H1 (cell line): Measurements from ENCODE around the gene MXD3. TPM values are rescaled to one million over a fixed set of nuclear protein-coding genes. Genes with fewer than 3 reads are reported as not detected.

Source experiments
- ASH2L ChIP-seq: fragments of 200-600, 300-600 bp; sonication (generic); IDR thresholded peaks from one replicate; pipeline ENCODE4 v1.7.1; 2017; ENCODE audit warnings: low read length
- ATF3 ChIP-seq: IDR thresholded peaks from 2 replicates; pipeline ENCODE4 v1.6.1; 2011; ENCODE audit warnings: low read depth, mild to moderate bottlenecking, low read length; ENCODE audit not compliant: insufficient read depth
- BACH1 ChIP-seq: IDR thresholded peaks from 2 replicates; pipeline ENCODE4 v1.6.1; 2012; ENCODE audit warnings: low read length, improper control_type of control experiment
- CHD1 ChIP-seq: IDR thresholded peaks from 2 replicates; pipeline ENCODE4 v1.6.1; 2012; ENCODE audit warnings: low read depth, low read length, improper control_type of control experiment
- E2F6 ChIP-seq: IDR thresholded peaks from 2 replicates; pipeline ENCODE4 v1.6.1; 2012; ENCODE audit warnings: inconsistent platforms
- EP300 ChIP-seq, 2 experiments: IDR thresholded peaks; 1 replicate in 1 of 2; 2 replicates in 1 of 2; pipeline ENCODE4 v1.6.1; 2011 to 2012; ENCODE audit warnings: low read depth in 2 of 2, low read length in 2 of 2, mild to moderate bottlenecking in 2 of 2, borderline replicate concordance in 1 of 2, inconsistent platforms in 1 of 2, moderate library complexity in 1 of 2
- GTF2F1 ChIP-seq: IDR thresholded peaks from 2 replicates; pipeline ENCODE4 v1.6.1; 2012; ENCODE audit warnings: low read depth, low read length, improper control_type of control experiment, borderline replicate concordance
- HDAC2 ChIP-seq, 2 experiments: fragments of 300-600 bp in 1 of 2; sonication (generic) in 1 of 2; IDR thresholded peaks; 2 replicates each; pipeline ENCODE4 v1.6.1; 2011 to 2012; ENCODE audit warnings: low read depth in 2 of 2, low read length in 2 of 2, mild to moderate bottlenecking in 2 of 2, moderate library complexity in 2 of 2, borderline replicate concordance in 1 of 2, inconsistent platforms in 1 of 2
- RBBP5 ChIP-seq: IDR thresholded peaks from 2 replicates; pipeline ENCODE4 v1.7.1; 2012; ENCODE audit warnings: low read depth, mild to moderate bottlenecking, inconsistent platforms, low read length, moderate library complexity, borderline replicate concordance
- SP4 ChIP-seq: IDR thresholded peaks from 2 replicates; pipeline ENCODE4 v1.6.1; 2012; ENCODE audit warnings: low read length, inconsistent platforms
- SUZ12 ChIP-seq: fragments of 200-600 bp; sonication (generic); IDR thresholded peaks from 2 replicates; pipeline ENCODE4 v1.6.1; 2012; ENCODE audit warnings: mild to moderate bottlenecking, inconsistent platforms, low read length, moderate library complexity, mixed read lengths
- polyA plus RNA-seq, 7 experiments: library from polyadenylated mRNA; depleted of rRNA in 3 of 7; stranded (reverse) in 5 of 7; unstranded in 2 of 7; fragments of >200 nt in 5 of 7; fragments of 200-250 nt in 2 of 7; gene quantifications; 1 replicate in 5 of 7; 2 replicates in 1 of 7; 4 replicates in 1 of 7; pipeline versions ENCODE4 v1.2.1 to v1.2.3, GENCODE V29; 2011 to 2013; ENCODE audit warnings: missing spikeins in 2 of 7, mixed read lengths in 2 of 7
- total RNA-seq: library from RNA; stranded (reverse); fragmentation: NEBNext Ultra II Directional; extraction: Animal tissue kit (Norgen Biotek cat#: 25700); gene quantifications from 2 replicates; pipeline ENCODE4 v1.2.1, GENCODE V29; 2021

Gene MXD3
- total and polyA plus RNA-seq, 2 of the 8 experiments (the other 6 are each of a cell fraction or from before 2014, with no cell fraction given): 6.5 to 7.7 TPM

- no peak for TF ChIP-seq ATF3
- no peak for TF ChIP-seq SP4
- no peak for TF ChIP-seq HDAC2 (IDR thresholded peaks at IDR 0.05; ENCODE audit: borderline replicate concordance in 1 of 2, low read depth in 2 of 2, low read length in 2 of 2)
- no peak for TF ChIP-seq E2F6
- no peak for TF ChIP-seq CHD1
- no peak for TF ChIP-seq BACH1
- TF ChIP-seq RBBP5: no peak
- no peak for TF ChIP-seq ASH2L
- no peak for TF ChIP-seq SUZ12
- TF ChIP-seq GTF2F1: no peak
- TF ChIP-seq EP300 (IDR thresholded peaks at IDR 0.05; ENCODE audit: borderline replicate concordance in 1 of 2, low read depth in 2 of 2, low read length in 2 of 2): no peak
These were observed 41.0 kb downstream of the MXD3 start (continued) for GRCh38 chr5:177270653-177271052.
